DMS 273 (cell line): ENCODE data around the gene KLHDC1.
"Not testable (repeated sequence)": the region's sequence is repeated elsewhere in the genome, so short reads cannot be mapped to it uniquely, and the experiment has no call there.

Source experiments
- DNase-seq: peaks from one replicate; lab custom pipeline; 2025; ENCODE audit not compliant: unreplicated experiment; lab: John Stamatoyannopoulos, UW

The KLHDC1 gene

DNA sequence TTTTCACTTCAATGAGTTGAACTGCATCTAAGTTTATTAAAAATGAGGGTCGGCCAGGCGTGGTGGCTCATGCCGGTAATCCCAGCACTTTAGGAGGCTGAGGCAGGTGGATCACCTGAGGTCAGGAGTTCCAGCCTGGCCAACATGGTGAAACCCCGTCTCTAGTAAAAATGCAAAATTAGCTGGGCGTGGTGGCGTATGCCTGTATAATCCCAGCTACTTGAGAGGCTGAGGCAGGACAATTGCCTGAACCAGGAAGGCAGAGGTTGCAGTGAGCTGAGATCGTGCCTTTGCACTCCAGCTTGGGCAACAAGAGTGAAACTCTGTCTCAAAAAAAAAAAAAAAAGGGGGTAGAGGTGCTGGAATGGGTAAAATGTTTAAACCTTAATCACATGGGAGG is 88.1 kb downstream of the KLHDC1 start:
- DNase-seq, result not testable (repeated sequence)

DNA sequence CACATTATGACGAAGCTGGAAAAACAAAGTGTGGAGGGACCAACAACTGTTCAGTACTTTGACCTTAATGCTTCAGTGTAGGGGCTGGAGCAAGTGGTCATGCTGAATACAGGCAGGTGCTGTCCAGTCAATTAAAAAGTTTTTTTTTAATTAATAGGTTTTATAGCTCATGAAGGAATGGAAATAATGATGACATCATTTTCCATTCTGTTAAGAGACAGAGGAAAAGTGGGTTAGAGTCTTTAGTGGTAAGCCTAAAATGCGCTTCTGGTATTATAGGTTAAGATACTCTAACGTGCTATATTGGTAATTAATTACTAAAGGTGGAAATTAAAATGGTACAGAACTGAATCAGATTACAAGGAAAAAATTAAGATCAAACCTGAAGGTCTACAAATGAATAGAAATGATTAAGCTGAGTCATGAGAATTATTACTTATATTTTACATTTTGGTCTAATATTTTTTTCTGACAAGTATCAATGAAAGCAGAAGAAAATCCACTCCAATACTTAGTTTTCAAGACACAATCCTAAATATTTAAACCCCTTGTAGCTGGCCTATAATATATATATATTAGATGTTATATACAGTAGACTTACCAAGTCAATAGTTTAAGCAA is 90.6 kb downstream of the KLHDC1 start:
- DNase-seq, result no peak

DNA sequence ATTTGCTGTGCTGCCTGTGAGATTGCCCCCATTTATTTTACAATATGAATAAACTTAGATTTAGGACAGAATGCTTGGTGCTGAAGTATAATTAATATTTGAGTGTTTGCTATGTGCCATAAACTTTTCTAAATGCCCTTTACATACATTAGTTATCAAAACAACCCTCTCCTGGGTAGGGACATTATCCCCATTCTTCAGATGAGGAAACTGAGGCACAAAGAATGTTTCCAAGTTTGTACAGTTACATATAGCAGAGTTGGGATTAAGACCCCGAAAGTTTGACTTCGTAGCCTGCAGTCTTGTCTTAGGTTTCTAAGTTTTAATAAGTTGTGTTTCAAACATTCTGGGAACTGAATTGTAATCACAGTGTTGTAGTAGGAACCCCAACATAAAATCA is 93.4 kb downstream of the KLHDC1 start:
- DNase-seq, result no peak

DNA sequence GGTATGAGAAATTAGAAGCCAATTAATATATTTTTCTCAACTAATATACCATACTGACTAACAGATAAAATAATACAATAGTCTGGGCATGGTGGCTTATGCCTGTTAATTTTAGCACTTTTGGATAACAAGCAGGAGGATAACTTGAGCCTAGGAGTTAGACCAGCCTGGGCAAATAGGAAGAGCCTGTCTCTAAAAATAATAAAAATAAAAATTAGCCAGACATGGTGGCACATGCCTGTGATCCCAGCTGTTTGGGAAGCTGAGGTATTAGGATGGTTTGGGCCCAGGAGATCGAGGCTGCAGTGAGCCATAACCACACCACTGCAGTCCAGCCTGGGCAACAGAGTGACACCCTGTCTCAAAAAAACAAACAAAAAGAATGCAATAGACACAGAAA is 99.7 kb downstream of the KLHDC1 start:
- no peak for DNase-seq

DNA sequence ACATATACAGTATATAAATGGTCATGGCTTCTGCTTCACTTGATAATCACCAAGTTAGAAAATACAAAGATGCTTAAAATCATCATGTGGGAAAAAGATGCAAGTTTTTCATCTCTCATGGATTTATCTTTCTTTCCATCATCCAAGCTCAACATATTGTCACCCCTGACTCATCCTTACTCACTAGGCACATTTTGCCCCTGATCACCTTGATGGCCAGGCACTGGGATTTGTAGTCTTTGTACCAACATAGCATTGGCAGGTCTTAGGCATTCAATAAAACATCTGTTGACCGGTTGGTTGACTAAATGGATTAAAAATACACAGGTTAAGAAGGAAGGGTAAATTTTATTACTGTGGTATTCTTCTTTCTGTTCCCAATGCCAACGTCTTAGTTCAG is 103.1 kb downstream of the KLHDC1 start:
- no peak for DNase-seq
